WTC11 (cell line): Measurements from ENCODE around the gene WWC1. TPM values are rescaled to one million over a fixed set of nuclear protein-coding genes. Genes with fewer than 3 reads are reported as not detected.

Experiments used
- ATAC-seq: fragments of 200-7000 bp; cut with Tn5 transposase; 2 replicates; pipeline ENCODE4 v1.10.0; 2021; ENCODE audit warnings: mild to moderate bottlenecking, moderate library complexity
- CTCF ChIA-PET: fragments of 300-600 bp; sonication (Branson Sonifier 250); formaldehyde crosslinking; loops from one replicate; lab custom pipeline; 2021; ENCODE audit warnings: antibody characterized with exemption; lab: Charles Lee
- POLR2A ChIA-PET: fragments of 350-600 bp; sonication (Branson Sonifier 250); formaldehyde crosslinking; loops from one replicate; lab custom pipeline; 2021; ENCODE audit warnings: antibody characterized with exemption; lab: Charles Lee
- DNase-seq: peaks from one replicate; pipeline ENCODE4 v3.0.0; 2021; ENCODE audit warnings: low spot score
- H3K27ac Mint-ChIP-seq: 2 replicates; pipeline ENCODE4 v1.8.0; 2021; ENCODE audit warnings: mixed read lengths
- H3K27me3 Mint-ChIP-seq: 2 replicates; pipeline ENCODE4 v1.8.0; 2021; ENCODE audit warnings: low read depth, mild to moderate bottlenecking, moderate library complexity, mixed read lengths
- H3K36me3 Mint-ChIP-seq: 2 replicates; pipeline ENCODE4 v1.8.0; 2021; ENCODE audit warnings: mixed read lengths
- H3K4me1 Mint-ChIP-seq: 2 replicates; pipeline ENCODE4 v1.8.0; 2022; ENCODE audit warnings: mixed read lengths
- H3K4me3 Mint-ChIP-seq: 2 replicates; pipeline ENCODE4 v1.8.0; 2021; ENCODE audit warnings: mild to moderate bottlenecking, moderate library complexity, mixed read lengths
- H3K9me3 Mint-ChIP-seq: 2 replicates; pipeline ENCODE4 v1.8.0; 2021; ENCODE audit warnings: mixed read lengths
- AFF4 ChIP-seq: sonication (generic); formaldehyde crosslinking; IDR thresholded peaks from 2 replicates; pipeline ENCODE4 v1.8.1; 2023; ENCODE audit warnings: mild to moderate bottlenecking, missing genetic modification reagents, borderline replicate concordance
- AR ChIP-seq: fragments of 250-450 bp; sonication (Bioruptor Pico); IDR thresholded peaks from 2 replicates; pipeline ENCODE4 v1.9.0; 2021; ENCODE audit warnings: mild to moderate bottlenecking
- ELF4 ChIP-seq: sonication (generic); formaldehyde crosslinking; IDR thresholded peaks from 2 replicates; pipeline ENCODE4 v1.8.1; 2022; ENCODE audit warnings: low read depth, mild to moderate bottlenecking, moderate library complexity, missing genetic modification reagents
- EMX1 ChIP-seq: fragments of 250-450 bp; sonication (Bioruptor Pico); IDR thresholded peaks from 2 replicates; pipeline ENCODE4 v1.8.0; 2021; ENCODE audit warnings: mild to moderate bottlenecking
- ETV6 ChIP-seq: sonication (generic); formaldehyde crosslinking; IDR thresholded peaks from 2 replicates; pipeline ENCODE4 v1.8.1; 2022; ENCODE audit warnings: mild to moderate bottlenecking, missing genetic modification reagents
- FOXJ3 ChIP-seq: sonication (generic); formaldehyde crosslinking; IDR thresholded peaks from 2 replicates; pipeline ENCODE4 v1.9.0; 2021; ENCODE audit warnings: missing genetic modification reagents, mild to moderate bottlenecking, borderline replicate concordance
- FOXK1 ChIP-seq: sonication (generic); formaldehyde crosslinking; IDR thresholded peaks from 2 replicates; pipeline ENCODE4 v1.8.0; 2022; ENCODE audit warnings: mild to moderate bottlenecking, moderate library complexity, missing genetic modification reagents
- GTF2I ChIP-seq: fragments of 250-450 bp; sonication (Bioruptor Pico); conservative IDR thresholded peaks from 2 replicates; pipeline ENCODE4 v1.4.0; 2021; ENCODE audit warnings: mild to moderate bottlenecking
- JAZF1 ChIP-seq: fragments of 250-450 bp; sonication (Bioruptor Pico); IDR thresholded peaks from 2 replicates; pipeline ENCODE4 v1.9.0; 2021; ENCODE audit warnings: moderate library complexity, mild to moderate bottlenecking, inconsistent platforms
- MXD4 ChIP-seq: fragments of 250-450 bp; sonication (Bioruptor Pico); IDR thresholded peaks from 2 replicates; pipeline ENCODE4 v1.8.0; 2021; ENCODE audit warnings: mild to moderate bottlenecking, moderate library complexity, borderline replicate concordance
- PRDM15 ChIP-seq: sonication (generic); formaldehyde crosslinking; IDR thresholded peaks from 2 replicates; pipeline ENCODE4 v1.8.0; 2022; ENCODE audit warnings: missing genetic modification reagents
- TP53 ChIP-seq: sonication (generic); formaldehyde crosslinking; IDR thresholded peaks from 2 replicates; pipeline ENCODE4 v1.8.1; 2023; ENCODE audit warnings: mild to moderate bottlenecking, missing genetic modification reagents
- ZNF317 ChIP-seq: sonication (generic); formaldehyde crosslinking; IDR thresholded peaks from 2 replicates; pipeline ENCODE4 v1.8.1; 2023; ENCODE audit warnings: low read depth, mild to moderate bottlenecking, moderate library complexity, missing genetic modification reagents, borderline replicate concordance
- ZNF396 ChIP-seq: fragments of 250-450 bp; sonication (Bioruptor Pico); IDR thresholded peaks from 2 replicates; pipeline ENCODE4 v1.8.0; 2021; ENCODE audit warnings: mild to moderate bottlenecking, moderate library complexity, borderline replicate concordance
- total RNA-seq: library from RNA; stranded (reverse); gene quantifications from 3 replicates; pipeline ENCODE4 v1.2.3, GENCODE V29; 2021
- TF ChIP-seq, protein P1 (sequence below): sonication (generic); formaldehyde crosslinking; IDR thresholded peaks from 2 replicates; pipeline ENCODE4 v1.8.1; 2022; ENCODE audit warnings: missing genetic modification reagents, borderline replicate concordance
- TF ChIP-seq, protein P2 (sequence below): sonication (generic); formaldehyde crosslinking; IDR thresholded peaks from 2 replicates; pipeline ENCODE4 v1.8.1; 2023; ENCODE audit warnings: mild to moderate bottlenecking, missing genetic modification reagents, moderate library complexity
- TF ChIP-seq, protein P3 (sequence below): sonication (generic); formaldehyde crosslinking; IDR thresholded peaks from 2 replicates; pipeline ENCODE4 v1.8.0; 2023; ENCODE audit warnings: missing genetic modification reagents, mild to moderate bottlenecking, borderline replicate concordance

WWC1 gene
- total RNA-seq, 1 experiment from 2014 or later = 48.4 TPM

GRCh38 chr5:168413596-168413995 is 122.2 kb downstream of the WWC1 start:
- ChIA-PET CTCF (interaction anchor here (1.6 kb wide), 1 partner anchor 144 kb away, joined by 7 read pairs; no protein-coding TSS in a partner anchor), POLR2A (no interaction called here)
- Mint-ChIP-seq H3K27ac (no peak overlapping the region), H3K36me3 (peaks cover 34% of the 10 kb centered on the region), H3K4me3 (no peak overlapping the region), H3K9me3 (no peaks in the 10 kb centered on the region), H3K4me1 (no peaks in the 10 kb centered on the region), H3K27me3 (no peaks in the 10 kb centered on the region)
- ATAC-seq (no peak), DNase-seq (no peak)
- TF ChIP-seq FOXJ3 (CRISPR knock-in tag) (no peak), GTF2I (no peak), FOXK1 (CRISPR knock-in tag) (no peak), ELF4 (CRISPR knock-in tag) (no peak), ETV6 (no peak), AR (CRISPR knock-in tag) (no peak), EMX1 (CRISPR knock-in tag) (no peak), PRDM15 (CRISPR knock-in tag) (no peak), JAZF1 (no peak), TP53 (CRISPR knock-in tag) (no peak), ZNF396 (CRISPR knock-in tag) (no peak), ZNF317 (CRISPR knock-in tag) (no peak), MXD4 (no peak), AFF4 (no peak)
- TF ChIP-seq, protein P1, sequence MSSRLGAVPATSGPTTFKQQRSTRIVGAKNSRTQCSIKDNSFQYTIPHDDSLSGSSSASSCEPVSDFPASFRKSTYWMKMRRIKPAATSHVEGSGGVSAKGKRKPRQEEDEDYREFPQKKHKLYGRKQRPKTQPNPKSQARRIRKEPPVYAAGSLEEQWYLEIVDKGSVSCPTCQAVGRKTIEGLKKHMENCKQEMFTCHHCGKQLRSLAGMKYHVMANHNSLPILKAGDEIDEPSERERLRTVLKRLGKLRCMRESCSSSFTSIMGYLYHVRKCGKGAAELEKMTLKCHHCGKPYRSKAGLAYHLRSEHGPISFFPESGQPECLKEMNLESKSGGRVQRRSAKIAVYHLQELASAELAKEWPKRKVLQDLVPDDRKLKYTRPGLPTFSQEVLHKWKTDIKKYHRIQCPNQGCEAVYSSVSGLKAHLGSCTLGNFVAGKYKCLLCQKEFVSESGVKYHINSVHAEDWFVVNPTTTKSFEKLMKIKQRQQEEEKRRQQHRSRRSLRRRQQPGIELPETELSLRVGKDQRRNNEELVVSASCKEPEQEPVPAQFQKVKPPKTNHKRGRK (CRISPR knock-in tag) = no peak
- TF ChIP-seq, protein P2, sequence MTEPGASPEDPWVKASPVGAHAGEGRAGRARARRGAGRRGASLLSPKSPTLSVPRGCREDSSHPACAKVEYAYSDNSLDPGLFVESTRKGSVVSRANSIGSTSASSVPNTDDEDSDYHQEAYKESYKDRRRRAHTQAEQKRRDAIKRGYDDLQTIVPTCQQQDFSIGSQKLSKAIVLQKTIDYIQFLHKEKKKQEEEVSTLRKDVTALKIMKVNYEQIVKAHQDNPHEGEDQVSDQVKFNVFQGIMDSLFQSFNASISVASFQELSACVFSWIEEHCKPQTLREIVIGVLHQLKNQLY (CRISPR knock-in tag) = no peak
- TF ChIP-seq, protein P3, sequence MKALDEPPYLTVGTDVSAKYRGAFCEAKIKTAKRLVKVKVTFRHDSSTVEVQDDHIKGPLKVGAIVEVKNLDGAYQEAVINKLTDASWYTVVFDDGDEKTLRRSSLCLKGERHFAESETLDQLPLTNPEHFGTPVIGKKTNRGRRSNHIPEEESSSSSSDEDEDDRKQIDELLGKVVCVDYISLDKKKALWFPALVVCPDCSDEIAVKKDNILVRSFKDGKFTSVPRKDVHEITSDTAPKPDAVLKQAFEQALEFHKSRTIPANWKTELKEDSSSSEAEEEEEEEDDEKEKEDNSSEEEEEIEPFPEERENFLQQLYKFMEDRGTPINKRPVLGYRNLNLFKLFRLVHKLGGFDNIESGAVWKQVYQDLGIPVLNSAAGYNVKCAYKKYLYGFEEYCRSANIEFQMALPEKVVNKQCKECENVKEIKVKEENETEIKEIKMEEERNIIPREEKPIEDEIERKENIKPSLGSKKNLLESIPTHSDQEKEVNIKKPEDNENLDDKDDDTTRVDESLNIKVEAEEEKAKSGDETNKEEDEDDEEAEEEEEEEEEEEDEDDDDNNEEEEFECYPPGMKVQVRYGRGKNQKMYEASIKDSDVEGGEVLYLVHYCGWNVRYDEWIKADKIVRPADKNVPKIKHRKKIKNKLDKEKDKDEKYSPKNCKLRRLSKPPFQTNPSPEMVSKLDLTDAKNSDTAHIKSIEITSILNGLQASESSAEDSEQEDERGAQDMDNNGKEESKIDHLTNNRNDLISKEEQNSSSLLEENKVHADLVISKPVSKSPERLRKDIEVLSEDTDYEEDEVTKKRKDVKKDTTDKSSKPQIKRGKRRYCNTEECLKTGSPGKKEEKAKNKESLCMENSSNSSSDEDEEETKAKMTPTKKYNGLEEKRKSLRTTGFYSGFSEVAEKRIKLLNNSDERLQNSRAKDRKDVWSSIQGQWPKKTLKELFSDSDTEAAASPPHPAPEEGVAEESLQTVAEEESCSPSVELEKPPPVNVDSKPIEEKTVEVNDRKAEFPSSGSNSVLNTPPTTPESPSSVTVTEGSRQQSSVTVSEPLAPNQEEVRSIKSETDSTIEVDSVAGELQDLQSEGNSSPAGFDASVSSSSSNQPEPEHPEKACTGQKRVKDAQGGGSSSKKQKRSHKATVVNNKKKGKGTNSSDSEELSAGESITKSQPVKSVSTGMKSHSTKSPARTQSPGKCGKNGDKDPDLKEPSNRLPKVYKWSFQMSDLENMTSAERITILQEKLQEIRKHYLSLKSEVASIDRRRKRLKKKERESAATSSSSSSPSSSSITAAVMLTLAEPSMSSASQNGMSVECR (CRISPR knock-in tag) = no peak
